IMR-90 (cell line): ENCODE measurements around the gene MORF4L2. TPM values are rescaled to one million over a fixed set of nuclear protein-coding genes. Genes with fewer than 3 reads are reported as not detected.

Experiments used
- ATAC-seq: fragments of 200-7000 bp; cut with Tn5 transposase; 2 replicates; pipeline ENCODE4 v1.9.1; 2020; ENCODE audit warnings: low read depth, mild to moderate bottlenecking, moderate library complexity
- BruUV-seq: library from RNA; stranded (reverse); fragments of 400-500 nt; replicated peaks from 2 replicates; lab custom pipeline; 2021; lab: Mats Ljungman, UMichigan
- CTCF ChIA-PET: fragments of 300-600 bp; formaldehyde crosslinking; extraction: SDS; loops from one replicate; lab custom pipeline; 2021; ENCODE audit warnings: antibody characterized with exemption; lab: Yijun Ruan, JAX
- POLR2A ChIA-PET: fragments of 300-600 bp; sonication (Branson Sonifier 250); formaldehyde crosslinking; loops from one replicate; lab custom pipeline; 2022; ENCODE audit warnings: antibody characterized with exemption; ENCODE audit not compliant: unreplicated experiment; lab: Charles Lee
- DNase-seq: peaks from one replicate; pipeline ENCODE4 v3.0.0; 2013
- H2AFZ ChIP-seq: replicated peaks from 2 replicates; pipeline ENCODE3; 2013; ENCODE audit warnings: low read length, mild to moderate bottlenecking; ENCODE audit not compliant: poor library complexity
- H2AK5ac ChIP-seq: 2 replicates; pipeline ENCODE4 v1.6.1; 2013; ENCODE audit warnings: low read depth, low read length, inconsistent platforms
- H2AK9ac ChIP-seq: replicated peaks from 2 replicates; pipeline ENCODE3; 2013; ENCODE audit warnings: mild to moderate bottlenecking, low read depth, low read length, moderate library complexity; ENCODE audit not compliant: poor library complexity
- H2BK120ac ChIP-seq: 2 replicates; pipeline ENCODE4 v1.6.1; 2013; ENCODE audit warnings: low read depth, low read length, inconsistent platforms
- H2BK15ac ChIP-seq: 3 replicates; pipeline ENCODE4 v1.6.1; 2013; ENCODE audit warnings: low read depth, low read length, inconsistent platforms
- H2BK20ac ChIP-seq: 2 replicates; pipeline ENCODE4 v1.6.1; 2013; ENCODE audit warnings: low read depth, mild to moderate bottlenecking, inconsistent platforms, low read length, moderate library complexity
- H2BK5ac ChIP-seq: 2 replicates; pipeline ENCODE4 v1.6.1; 2013; ENCODE audit warnings: mild to moderate bottlenecking, low read depth, low read length, inconsistent platforms; ENCODE audit not compliant: poor library complexity, severe bottlenecking
- H3K14ac ChIP-seq: replicated peaks from 2 replicates; pipeline ENCODE4 v1.6.1; 2013; ENCODE audit warnings: low read depth, low read length, inconsistent platforms
- H3K18ac ChIP-seq: 2 replicates; pipeline ENCODE4 v1.6.1; 2013; ENCODE audit warnings: low read depth, low read length, control low read depth
- H3K23ac ChIP-seq: 2 replicates; pipeline ENCODE4 v1.6.1; 2013; ENCODE audit warnings: low read depth, low read length, inconsistent platforms
- H3K27ac ChIP-seq: 2 replicates; pipeline ENCODE4 v1.5.1; 2013; ENCODE audit warnings: mild to moderate bottlenecking, control low read depth, low read length; ENCODE audit not compliant: insufficient read depth
- H3K27me3 ChIP-seq: 2 replicates; pipeline ENCODE4 v1.6.1; 2013; ENCODE audit warnings: low read length; ENCODE audit not compliant: control insufficient read depth, insufficient read depth
- H3K36me3 ChIP-seq: 2 replicates; pipeline ENCODE4 v1.6.1; 2013; ENCODE audit warnings: low read length, mixed read lengths; ENCODE audit not compliant: control insufficient read depth, insufficient read depth
- H3K4ac ChIP-seq: 2 replicates; pipeline ENCODE4 v1.6.1; 2013; ENCODE audit warnings: low read depth, low read length, inconsistent platforms
- H3K4me1 ChIP-seq: 2 replicates; pipeline ENCODE4 v1.6.1; 2013; ENCODE audit warnings: low read length, mixed read lengths; ENCODE audit not compliant: control insufficient read depth, insufficient read depth
- H3K4me2 ChIP-seq: 2 replicates; pipeline ENCODE4 v1.6.1; 2013; ENCODE audit warnings: low read depth, mild to moderate bottlenecking, control low read depth, low read length, moderate library complexity
- H3K4me3 ChIP-seq: 2 replicates; pipeline ENCODE4 v1.5.1; 2013; ENCODE audit warnings: low read depth, mild to moderate bottlenecking, control low read depth, low read length, moderate library complexity; ENCODE audit not compliant: insufficient read depth
- H3K56ac ChIP-seq: 2 replicates; pipeline ENCODE4 v1.6.1; 2013; ENCODE audit warnings: low read length, inconsistent platforms; ENCODE audit not compliant: insufficient read depth; ENCODE audit errors: extremely low read depth
- H3K79me1 ChIP-seq, 2 experiments: 2 replicates each; pipeline ENCODE4 v1.6.1; 2013; ENCODE audit warnings: low read length in 2 of 2, inconsistent platforms in 1 of 2, low read depth in 1 of 2
- H3K9ac ChIP-seq: 2 replicates; pipeline ENCODE4 v1.6.1; 2013; ENCODE audit warnings: low read depth, low read length, control low read depth
- H3K9me1 ChIP-seq: 2 replicates; pipeline ENCODE4 v1.6.1; 2013; ENCODE audit warnings: low read length, inconsistent platforms; ENCODE audit not compliant: insufficient read depth
- H3K9me3 ChIP-seq: 2 replicates; pipeline ENCODE4 v1.6.1; 2013; ENCODE audit warnings: low read length; ENCODE audit not compliant: control insufficient read depth, insufficient read depth
- H4K20me1 ChIP-seq: 2 replicates; pipeline ENCODE4 v1.6.1; 2013; ENCODE audit warnings: low read length, inconsistent platforms; ENCODE audit not compliant: insufficient read depth
- H4K5ac ChIP-seq: 2 replicates; pipeline ENCODE4 v1.6.1; 2013; ENCODE audit warnings: mild to moderate bottlenecking, low read depth, low read length, control low read depth
- H4K8ac ChIP-seq, 2 experiments: 2 replicates each; pipeline ENCODE4 v1.6.1; 2013; ENCODE audit warnings: low read depth in 2 of 2, low read length in 2 of 2, control low read depth in 1 of 2, inconsistent platforms in 1 of 2
- H4K91ac ChIP-seq: 2 replicates; pipeline ENCODE4 v1.6.1; 2013; ENCODE audit warnings: low read depth, low read length, inconsistent platforms; ENCODE audit not compliant: insufficient read depth
- BHLHE40 ChIP-seq: fragments of 150-350 bp; IDR thresholded peaks from 2 replicates; pipeline ENCODE4 v1.6.1; 2016; ENCODE audit warnings: mild to moderate bottlenecking, low read depth, low read length
- CEBPB ChIP-seq: IDR thresholded peaks from 2 replicates; pipeline ENCODE4 v1.6.1; 2012; ENCODE audit warnings: low read depth, low read length, improper control_type of control experiment
- CHD1 ChIP-seq: IDR thresholded peaks from 2 replicates; pipeline ENCODE4 v1.6.1; 2012; ENCODE audit warnings: low read depth, low read length, improper control_type of control experiment
- CTCF ChIP-seq: conservative IDR thresholded peaks from 2 replicates; pipeline ENCODE4 v1.5.1; 2012; ENCODE audit warnings: mild to moderate bottlenecking, low read depth, low read length, improper control_type of control experiment
- ELK1 ChIP-seq: fragments of 150-350 bp; IDR thresholded peaks from 2 replicates; pipeline ENCODE4 v1.6.1; 2016; ENCODE audit warnings: low read depth, mild to moderate bottlenecking, low read length, moderate library complexity, borderline replicate concordance
- FOS ChIP-seq: fragments of 150-350 bp; IDR thresholded peaks from 2 replicates; pipeline ENCODE4 v1.6.1; 2016; ENCODE audit warnings: low read depth, low read length
- MAFK ChIP-seq: IDR thresholded peaks from 2 replicates; pipeline ENCODE4 v1.6.1; 2012; ENCODE audit warnings: low read depth, low read length, improper control_type of control experiment
- MAZ ChIP-seq: IDR thresholded peaks from 2 replicates; pipeline ENCODE4 v1.6.1; 2012; ENCODE audit warnings: low read depth, mild to moderate bottlenecking, low read length, improper control_type of control experiment, moderate library complexity, borderline replicate concordance
- MXI1 ChIP-seq: IDR thresholded peaks from 2 replicates; pipeline ENCODE4 v1.6.1; 2012; ENCODE audit warnings: low read depth, mild to moderate bottlenecking, low read length, moderate library complexity, borderline replicate concordance
- NFE2L2 ChIP-seq: fragments of 150-350 bp; IDR thresholded peaks from 2 replicates; pipeline ENCODE4 v1.6.1; 2016; ENCODE audit warnings: low read depth, mild to moderate bottlenecking, low read length
- POLR2A ChIP-seq: IDR thresholded peaks from 2 replicates; pipeline ENCODE4 v1.6.1; 2012; ENCODE audit warnings: mild to moderate bottlenecking, low read depth, low read length
- RAD21 ChIP-seq: IDR thresholded peaks from 2 replicates; pipeline ENCODE4 v1.6.1; 2012; ENCODE audit warnings: low read length, improper control_type of control experiment
- RCOR1 ChIP-seq: IDR thresholded peaks from 2 replicates; pipeline ENCODE4 v1.6.1; 2012; ENCODE audit warnings: mild to moderate bottlenecking, low read length, improper control_type of control experiment; ENCODE audit not compliant: insufficient replicate concordance
- RFX5 ChIP-seq: IDR thresholded peaks from 2 replicates; pipeline ENCODE4 v1.8.0; 2012; ENCODE audit warnings: low read depth, mild to moderate bottlenecking, low read length, moderate library complexity
- SMC3 ChIP-seq: fragments of 150-350 bp; IDR thresholded peaks from 2 replicates; pipeline ENCODE4 v1.6.1; 2016; ENCODE audit warnings: low read depth, mild to moderate bottlenecking, antibody characterized with exemption, low read length, moderate library complexity
- USF2 ChIP-seq: fragments of 150-350 bp; IDR thresholded peaks from 2 replicates; pipeline ENCODE4 v1.6.1; 2017; ENCODE audit warnings: mild to moderate bottlenecking, antibody characterized with exemption, low read length, low read depth
- WGBS, 2 experiments: methylation state at CpG; one replicate each; pipeline versions ENCODE4 v1.1.5 to v1.1.7; 2013; ENCODE audit warnings: missing lambda C conversion rate in 2 of 2; ENCODE audit not compliant: insufficient read length in 1 of 2; ENCODE audit errors: extremely low coverage in 2 of 2; 5-methylcytosine and 5-hydroxymethylcytosine counted together
- dilution Hi-C: fragments of 300-500 bp; cut with HindIII; formaldehyde crosslinking; loops from one replicate; pipeline ENCODE4 v1.14.3; 2018; ENCODE audit warnings: low sequenced_read_pairs; ENCODE audit not compliant: unreplicated experiment
- in situ Hi-C: fragments of 300-500 bp; cut with MboI; formaldehyde crosslinking; loops from 3 replicates; pipeline ENCODE4 v1.14.3; 2019; ENCODE audit warnings: low sequenced_read_pairs, inconsistent platforms, mixed read lengths
- intact Hi-C: fragments of 100-400 bp; cut with micrococcal nuclease; formaldehyde crosslinking; loops from 2 replicates; pipeline ENCODE4 v1.10.0; 2022
- polyA plus RNA-seq, 3 experiments: library from polyadenylated mRNA; depleted of rRNA; stranded (reverse); fragments of >200 nt; gene quantifications; 2 replicates each; pipeline ENCODE4 v1.2.3, GENCODE V29; 2012; ENCODE audit warnings: low replicate concordance in 1 of 3
- total RNA-seq: library from RNA; depleted of rRNA; stranded (reverse); fragments of >200 nt; gene quantifications from 2 replicates; pipeline ENCODE4 v1.2.3, GENCODE V29; 2012

The MORF4L2 gene
- total and polyA plus RNA-seq, 2 of the 4 experiments (the other 2 are of a cell fraction) = 795 to 1,218 TPM

GRCh38 chrX:103630171-103630511 lies 56.4 kb downstream of the MORF4L2 start:
- Histone ChIP-seq H3K9ac (peak overlapping the region; percentile 75), H3K56ac (peak overlapping the region; percentile 84)

More at GRCh38 chrX:103630171-103630511, 56.4 kb downstream of the MORF4L2 start:
- Histone ChIP-seq H2BK120ac (0 out of 2 replicates have a peak overlapping the region, but pooled peaks have one; percentile 36), H3K23ac (no peak overlapping the region), H3K27me3 (no peaks in the 10 kb centered on the region), H4K5ac (peak overlapping the region; percentile 58; the same call in 1 of the 2 replicates), H3K4me1 (no peaks in the 10 kb centered on the region), H3K14ac (peak overlapping the region; percentile 62; the same call in 1 of the 2 replicates), H2AK9ac (no peak overlapping the region), H3K4me3 (peak overlapping the region; percentile 81), H4K8ac (peak overlapping the region; percentile 77 to 86; a peak in 2 of 4 replicates), H4K20me1 (no peaks in the 10 kb centered on the region), H2AK5ac (no peak overlapping the region), H3K36me3 (no peaks in the 10 kb centered on the region), H3K27ac (peak overlapping the region; percentile 98), H3K4me2 (peak overlapping the region; percentile 81), H3K4ac (peak overlapping the region; percentile 89; the same call in 1 of the 2 replicates), H3K9me1 (peaks cover 3% of the 10 kb centered on the region; the same call in 1 of the 2 replicates), H4K91ac (peak overlapping the region; percentile 56; the same call in 1 of the 2 replicates), H3K79me1 (peaks cover 0 to 7% of the 10 kb centered on the region in 2 experiments; a peak in 1 of 4 replicates), H2BK20ac (no peak overlapping the region), H2BK15ac (no peak overlapping the region), H3K9me3 (no peaks in the 10 kb centered on the region), H2BK5ac (peak overlapping the region; percentile 71), H3K18ac (peak overlapping the region; percentile 54; the same call in 1 of the 2 replicates), H2AFZ (peak overlapping the region; percentile 92)
- dilution Hi-C loops = no loop called here
- in situ Hi-C loops = no loop called here
- BruUV-seq = TSS peak; percentile 97
- ChIA-PET CTCF (interaction anchor here (0.6 to 1.5 kb wide), 7 partner anchors 9 to 41 kb away, joined by 3 to 6 read pairs (median 5); no protein-coding TSS in a partner anchor), POLR2A (interaction anchor here (0.6 kb wide), 1 partner anchor 42 kb away, joined by 3 read pairs; no protein-coding TSS in a partner anchor)
- no peak for ATAC-seq
- intact Hi-C loops = loop anchor here (2.0 to 10.0 kb wide), 3 partner anchors 55 to 93 kb away; partner anchors contain the start of gene MORF4L2
- DNase-seq = no peak
- 41% methylated on average over 3 of the region's 6 CpGs; no CpG with 5 or more reads in 1 of the 2 experiments for whole genome bisulfite sequencing, 2 experiments
- TF ChIP-seq MAZ = no peak
- no peak for TF ChIP-seq CEBPB
- TF ChIP-seq CHD1 = no peak
- TF ChIP-seq FOS = no peak
- no peak for TF ChIP-seq NFE2L2
- no peak for TF ChIP-seq POLR2A
- no peak for TF ChIP-seq RFX5
- TF ChIP-seq SMC3 = no peak
- no peak for TF ChIP-seq BHLHE40
- TF ChIP-seq MXI1 = no peak
- no peak for TF ChIP-seq CTCF
- TF ChIP-seq RCOR1 = no peak
- no peak for TF ChIP-seq ELK1
- TF ChIP-seq MAFK = no peak
- TF ChIP-seq USF2 = no peak
- TF ChIP-seq RAD21 = no peak
